ENCODE data around the gene GPR62.

Gene GPR62

GRCh38 chr3:52001443-52001974 is 46.3 kb downstream of the GPR62 start:
- no peaks in the 10 kb centered on the region for H3K36me3 ChIP-seq
- no peak overlapping the region for H3K27ac ChIP-seq
- no peaks in the 10 kb centered on the region for H3K9me3 ChIP-seq (ENCODE audit: severe bottlenecking)
- no peak overlapping the region for H3K4me3 ChIP-seq (ENCODE audit: low read depth, low read length)
- H3K27me3 ChIP-seq (ENCODE audit: insufficient read depth, low read depth, severe bottlenecking): peaks cover 2% of the 10 kb centered on the region
- peak; percentile 97 for TF ChIP-seq CTCF (IDR thresholded peaks at IDR 0.05; ENCODE audit: low read depth, low read length)
- peak; percentile 89 for DNase-seq

GRCh38 chr3:52002748-52003147 is 47.6 kb downstream of the GPR62 start:
- DNase-seq: no peak
- no peaks in the 10 kb centered on the region for H3K9me3 ChIP-seq (ENCODE audit: severe bottlenecking)
- no peak for TF ChIP-seq CTCF (IDR thresholded peaks at IDR 0.05; ENCODE audit: low read depth, low read length)
- no peak overlapping the region for H3K4me3 ChIP-seq (ENCODE audit: low read depth, low read length)
- H3K36me3 ChIP-seq: no peaks in the 10 kb centered on the region
- H3K27me3 ChIP-seq (ENCODE audit: insufficient read depth, low read depth, severe bottlenecking): peaks cover 2% of the 10 kb centered on the region
- H3K27ac ChIP-seq: no peak overlapping the region

DNA sequence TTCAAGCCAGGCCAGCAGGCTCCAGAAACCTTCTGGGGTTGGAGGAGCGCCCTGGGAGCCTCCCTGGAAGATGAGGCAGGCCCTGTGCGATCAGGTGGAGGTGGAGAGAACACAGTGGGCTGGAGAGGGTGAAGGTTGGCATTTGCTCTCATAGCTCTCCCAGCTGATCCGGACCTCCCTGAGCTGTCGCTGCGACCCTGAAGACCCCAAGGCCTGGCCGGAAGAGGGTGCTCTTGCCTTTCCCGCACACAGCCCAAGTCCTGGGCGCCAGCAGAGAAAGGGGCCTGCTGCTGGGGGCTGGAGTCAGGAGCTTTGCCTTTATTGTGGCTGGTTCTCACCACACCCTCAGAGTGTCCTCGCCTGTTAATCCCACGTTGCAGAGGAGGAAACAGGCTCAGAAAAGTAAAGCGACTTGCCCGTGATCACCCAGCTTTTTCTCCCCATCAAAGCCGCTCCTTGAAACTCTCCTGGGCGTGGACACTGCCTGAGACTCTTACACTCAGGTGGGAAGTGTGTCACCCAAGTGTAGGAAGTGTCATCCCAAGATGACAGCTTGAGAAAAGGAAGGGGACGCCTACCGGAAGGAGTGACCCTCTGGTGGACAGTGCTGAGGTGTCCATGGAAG is 49.1 kb downstream of the GPR62 start:
- DNase-seq: peak; percentile 91
- peaks cover 2% of the 10 kb centered on the region for H3K27me3 ChIP-seq (ENCODE audit: insufficient read depth, low read depth, severe bottlenecking)
- H3K9me3 ChIP-seq (ENCODE audit: severe bottlenecking): no peaks in the 10 kb centered on the region
- peak overlapping the region; percentile 61 for H3K27ac ChIP-seq
- H3K36me3 ChIP-seq: no peaks in the 10 kb centered on the region
- TF ChIP-seq CTCF (IDR thresholded peaks at IDR 0.05; ENCODE audit: low read depth, low read length): peak; percentile 95
- no peak overlapping the region for H3K4me3 ChIP-seq (ENCODE audit: low read depth, low read length)

- peak overlapping the region; percentile 27 for H3K4me3 ChIP-seq (ENCODE audit: low read depth, low read length)
- H3K27ac ChIP-seq: peak overlapping the region; percentile 61
- TF ChIP-seq CTCF (IDR thresholded peaks at IDR 0.05; ENCODE audit: low read depth, low read length): no peak
- peaks cover 2% of the 10 kb centered on the region for H3K27me3 ChIP-seq (ENCODE audit: insufficient read depth, low read depth, severe bottlenecking)
- peak; percentile 51 for DNase-seq
- no peaks in the 10 kb centered on the region for H3K9me3 ChIP-seq (ENCODE audit: severe bottlenecking)
- H3K36me3 ChIP-seq: no peaks in the 10 kb centered on the region
These were observed 49.8 kb downstream of the GPR62 start for GRCh38 chr3:52004906-52005395.

DNA sequence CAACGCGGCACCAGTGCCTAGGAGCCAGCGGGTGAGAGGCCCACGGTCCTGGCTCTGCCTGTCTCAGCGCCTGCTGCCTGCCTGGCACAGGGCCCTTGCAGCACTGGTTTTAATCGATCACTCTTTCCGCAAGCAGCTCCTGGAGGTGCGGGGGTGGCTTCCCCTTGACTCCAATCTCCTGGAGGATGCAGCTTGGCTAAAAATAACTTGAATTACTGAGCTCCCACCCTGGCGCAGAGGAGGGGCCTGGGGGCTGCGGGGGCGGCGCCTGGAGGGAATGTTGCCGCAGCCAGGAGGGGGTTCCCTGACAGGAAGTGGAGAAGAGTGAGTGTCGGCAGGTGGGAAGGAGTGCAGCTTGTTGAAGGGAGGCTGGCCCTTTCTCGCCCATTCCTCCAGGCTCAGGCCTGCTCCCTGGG is 50.4 kb downstream of the GPR62 start:
- Histone ChIP-seq H3K4me3 (ENCODE audit: low read depth, low read length) (peak overlapping the region; percentile 27), H3K27ac (peak overlapping the region; percentile 61), H3K36me3 (no peaks in the 10 kb centered on the region), H3K27me3 (ENCODE audit: insufficient read depth, low read depth, severe bottlenecking) (peaks cover 2% of the 10 kb centered on the region), H3K9me3 (ENCODE audit: severe bottlenecking) (no peaks in the 10 kb centered on the region)
- peak; percentile 81 for DNase-seq
- TF ChIP-seq CTCF (IDR thresholded peaks at IDR 0.05; ENCODE audit: low read depth, low read length): no peak
